ENCODE data around the gene ZNF710. TPM values are rescaled to one million over a fixed set of nuclear protein-coding genes. Genes with fewer than 3 reads are reported as not detected.

ZNF710 gene
- total RNA-seq, 2 donors from 2014 or later: 10.3 to 12.0 TPM

DNA sequence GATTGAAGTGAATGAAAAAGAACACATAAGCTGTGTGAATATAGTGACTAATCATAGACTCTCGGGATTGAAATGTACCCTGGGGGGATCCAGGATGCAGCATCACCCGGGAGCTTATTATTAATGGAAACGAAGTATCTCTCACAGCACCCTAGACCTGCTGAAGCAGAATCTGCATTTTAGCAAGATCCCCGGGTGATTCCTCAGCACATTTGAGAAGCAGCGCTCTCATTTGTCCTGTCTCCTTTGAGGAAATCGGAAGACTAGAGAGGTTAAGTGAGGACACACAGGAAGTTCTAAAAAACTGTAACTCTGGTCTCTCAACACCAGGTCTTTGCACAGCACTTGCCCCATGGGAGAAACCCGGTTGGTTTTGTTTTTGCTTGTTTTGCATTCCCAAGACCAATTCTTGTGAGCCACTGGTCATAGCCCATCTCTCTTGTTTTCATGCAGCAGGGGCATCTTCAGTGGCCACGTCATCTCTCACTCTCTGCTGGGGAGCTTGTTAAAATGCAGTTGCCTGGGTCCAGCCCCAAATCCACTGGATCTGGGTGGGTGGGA lies 30.2 kb downstream of the ZNF710 start:
- Histone ChIP-seq H3K27ac (no peak overlapping the region), H3K36me3 (no peaks in the 10 kb centered on the region), H3K9me3 (no peaks in the 10 kb centered on the region), H3K4me1 (ENCODE audit: control insufficient read depth in 1 of 2, low read depth in 2 of 2) (peaks cover 3 to 23% of the 10 kb centered on the region in 2 donors), H3K27me3 (replicated peaks; ENCODE audit: insufficient read depth) (no peaks in the 10 kb centered on the region), H3K4me3 (no peak overlapping the region)
- ATAC-seq (ENCODE audit: insufficient number of reproducible peaks, low FRiP score, low read depth) (no peak), DNase-seq (ENCODE audit: low spot score) (no peak)
- TF ChIP-seq CTCF (IDR thresholded peaks at IDR 0.05): no peak

DNA sequence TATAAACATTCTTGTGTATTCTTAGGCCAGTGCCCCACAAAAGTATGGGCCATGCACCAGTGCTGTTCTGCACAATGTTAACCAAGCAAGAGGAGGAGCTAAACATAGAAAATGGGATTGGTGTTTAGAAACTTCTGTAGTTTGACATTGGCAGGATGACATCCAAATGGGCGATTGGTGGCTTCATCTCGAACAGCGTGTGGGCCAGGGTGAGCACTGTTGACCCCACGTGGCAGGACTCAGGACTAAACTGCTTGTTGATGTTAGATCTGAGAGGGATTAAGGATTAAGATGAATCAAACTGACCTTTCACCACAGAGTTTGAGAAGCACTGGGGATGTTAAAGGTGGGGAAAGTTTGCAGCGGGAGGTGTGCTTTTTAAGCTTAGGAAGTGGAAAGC lies 31.9 kb downstream of the ZNF710 start:
- Histone ChIP-seq H3K4me3 (no peak overlapping the region), H3K27ac (no peak overlapping the region), H3K27me3 (replicated peaks; ENCODE audit: insufficient read depth) (no peaks in the 10 kb centered on the region), H3K9me3 (no peaks in the 10 kb centered on the region), H3K4me1 (ENCODE audit: control insufficient read depth in 1 of 2, low read depth in 2 of 2) (peaks cover 3 to 26% of the 10 kb centered on the region in 2 donors), H3K36me3 (no peaks in the 10 kb centered on the region)
- ATAC-seq (ENCODE audit: insufficient number of reproducible peaks, low FRiP score, low read depth) (no peak), DNase-seq (ENCODE audit: low spot score) (no peak)
- TF ChIP-seq CTCF (IDR thresholded peaks at IDR 0.05): no peak

DNA sequence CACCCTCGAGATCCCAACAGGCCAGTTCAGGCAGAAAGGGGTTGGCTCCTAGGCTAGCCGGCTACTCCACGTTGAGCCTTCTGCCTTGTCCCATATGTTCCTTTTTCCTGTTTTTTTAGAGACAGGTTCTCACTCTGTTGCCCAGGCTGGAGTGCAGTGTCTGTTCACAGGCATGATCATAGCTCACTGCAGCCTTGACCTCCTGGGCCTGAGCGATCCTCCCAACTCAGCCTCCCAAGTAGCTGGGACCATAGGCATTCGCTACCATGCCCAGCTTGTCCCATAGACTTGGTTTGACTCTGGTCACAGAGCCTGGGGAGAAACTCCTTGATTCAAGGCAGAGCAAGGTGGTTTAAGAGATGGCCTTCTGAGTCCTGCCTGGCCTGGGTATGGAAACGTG lies 32.3 kb downstream of the ZNF710 start:
- Histone ChIP-seq H3K36me3 (no peaks in the 10 kb centered on the region), H3K27me3 (replicated peaks; ENCODE audit: insufficient read depth) (no peaks in the 10 kb centered on the region), H3K9me3 (no peaks in the 10 kb centered on the region), H3K27ac (peak overlapping the region in 1 of 2 donors; percentile 54), H3K4me3 (no peak overlapping the region), H3K4me1 (ENCODE audit: control insufficient read depth in 1 of 2, low read depth in 2 of 2) (peaks cover 3 to 26% of the 10 kb centered on the region in 2 donors)
- no peak for DNase-seq (ENCODE audit: low spot score)
- TF ChIP-seq CTCF (IDR thresholded peaks at IDR 0.05): no peak
- ATAC-seq (ENCODE audit: insufficient number of reproducible peaks, low FRiP score, low read depth): no peak

GRCh38 chr15:90035095-90035839 lies 34.1 kb downstream of the ZNF710 start:
- peaks cover 3 to 26% of the 10 kb centered on the region in 2 donors for H3K4me1 ChIP-seq (ENCODE audit: control insufficient read depth in 1 of 2, low read depth in 2 of 2)
- TF ChIP-seq CTCF (IDR thresholded peaks at IDR 0.05): no peak
- no peak overlapping the region for H3K4me3 ChIP-seq
- H3K36me3 ChIP-seq: no peaks in the 10 kb centered on the region
- H3K27me3 ChIP-seq (replicated peaks; ENCODE audit: insufficient read depth): no peaks in the 10 kb centered on the region
- no peaks in the 10 kb centered on the region for H3K9me3 ChIP-seq
- DNase-seq (ENCODE audit: low spot score): no peak
- no peak for ATAC-seq (ENCODE audit: insufficient number of reproducible peaks, low FRiP score, low read depth)
- peak overlapping the region; percentile 22 to 47 for H3K27ac ChIP-seq

GRCh38 chr15:90035840-90036230 lies 34.7 kb downstream of the ZNF710 start:
- no peak for TF ChIP-seq CTCF (IDR thresholded peaks at IDR 0.05)
- Histone ChIP-seq H3K4me3 (no peak overlapping the region), H3K27ac (peak overlapping the region in 1 of 2 donors; percentile 47), H3K4me1 (ENCODE audit: control insufficient read depth in 1 of 2, low read depth in 2 of 2) (peaks cover 3 to 26% of the 10 kb centered on the region in 2 donors), H3K36me3 (no peaks in the 10 kb centered on the region), H3K27me3 (replicated peaks; ENCODE audit: insufficient read depth) (no peaks in the 10 kb centered on the region), H3K9me3 (no peaks in the 10 kb centered on the region)
- ATAC-seq (ENCODE audit: insufficient number of reproducible peaks, low FRiP score, low read depth) (no peak), DNase-seq (ENCODE audit: low spot score) (no peak)
